ENCODE results near the gene FUT7.

FUT7 gene

GRCh38 chr9:137050570-137050969 lies 18.7 kb upstream of the FUT7 start:
- no peak for DNase-seq (ENCODE audit: low read depth in 1 of 2, low spot score in 1 of 2)

GRCh38 chr9:137049544-137050449 lies 17.9 kb upstream of the FUT7 start:
- DNase-seq (ENCODE audit: low read depth in 1 of 2, low spot score in 1 of 2) = no peak

- DNase-seq (ENCODE audit: low read depth in 1 of 2, low spot score in 1 of 2) = no peak
Observed at GRCh38 chr9:137048655-137049543, 17.0 kb upstream of the FUT7 start.

GRCh38 chr9:137046088-137046787 lies 14.3 kb upstream of the FUT7 start, which contains the start of gene NPDC1:
NPDC1 (minus strand) TSS chr9:137046177; CDS start chr9:137045989, 188 bp downstream.
- peak; percentile 58 to 66 for DNase-seq (ENCODE audit: low read depth in 1 of 2, low spot score in 1 of 2)

- DNase-seq (ENCODE audit: low read depth in 1 of 2, low spot score in 1 of 2) = no peak
Observed at GRCh38 chr9:137045294-137046087, 13.6 kb upstream of the FUT7 start.

GRCh38 chr9:137044502-137045177 lies 12.8 kb upstream of the FUT7 start:
- no peak for DNase-seq (ENCODE audit: low read depth in 1 of 2, low spot score in 1 of 2)

- no peak for DNase-seq (ENCODE audit: low read depth in 1 of 2, low spot score in 1 of 2)
Observed at GRCh38 chr9:137044037-137044436, 12.1 kb upstream of the FUT7 start.

- DNase-seq (ENCODE audit: low read depth in 1 of 2, low spot score in 1 of 2) = no peak
Observed at GRCh38 chr9:137042751-137043727, 11.2 kb upstream of the FUT7 start.

GRCh38 chr9:137041124-137041523 lies 9.2 kb upstream of the FUT7 start:
- no peak for DNase-seq (ENCODE audit: low read depth in 1 of 2, low spot score in 1 of 2)

GRCh38 chr9:137040568-137040967 lies 8.7 kb upstream of the FUT7 start:
- no peak for DNase-seq (ENCODE audit: low read depth in 1 of 2, low spot score in 1 of 2)

GRCh38 chr9:137039611-137040366 lies 7.9 kb upstream of the FUT7 start:
- no peak for DNase-seq (ENCODE audit: low read depth in 1 of 2, low spot score in 1 of 2)

- no peak for DNase-seq (ENCODE audit: low read depth in 1 of 2, low spot score in 1 of 2)
Observed at GRCh38 chr9:137038916-137039315, 7.0 kb upstream of the FUT7 start.

GRCh38 chr9:137037483-137037882 lies 5.6 kb upstream of the FUT7 start:
- no peak for DNase-seq (ENCODE audit: low read depth in 1 of 2, low spot score in 1 of 2)

- no peak for DNase-seq (ENCODE audit: low read depth in 1 of 2, low spot score in 1 of 2)
Observed at GRCh38 chr9:137037035-137037434, 5.1 kb upstream of the FUT7 start.

- no peak for DNase-seq (ENCODE audit: low read depth in 1 of 2, low spot score in 1 of 2)
Observed at GRCh38 chr9:137035937-137036336, 4.0 kb upstream of the FUT7 start.

- no peak for DNase-seq (ENCODE audit: low read depth in 1 of 2, low spot score in 1 of 2)
Observed at GRCh38 chr9:137035507-137035834, 3.6 kb upstream of the FUT7 start.

- DNase-seq (ENCODE audit: low read depth in 1 of 2, low spot score in 1 of 2) = peak; percentile 75 to 79
Observed at GRCh38 chr9:137034709-137035506, 3.0 kb upstream of the FUT7 start.
